HG02938 (cell line): ENCODE measurements around the gene TMEM131.
"Not testable (repeated sequence)": the region's sequence is repeated elsewhere in the genome, so short reads cannot be mapped to it uniquely, and the experiment has no call there.

ENCODE experiments used
- ATAC-seq: cut with Tn5 transposase; IDR thresholded peaks from one replicate; pipeline ENCODE4 v1.9.1; 2021; ENCODE audit warnings: mild to moderate bottlenecking, moderate library complexity; ENCODE audit not compliant: unreplicated experiment

Gene TMEM131

GRCh38 chr2:97995734-97996624, at the start of gene TMEM131:
Gene TMEM131 (minus strand): TSS chr2:97995948. CDS start chr2:97995662, 286 bp downstream.
- peak; percentile 72 for ATAC-seq

DNA sequence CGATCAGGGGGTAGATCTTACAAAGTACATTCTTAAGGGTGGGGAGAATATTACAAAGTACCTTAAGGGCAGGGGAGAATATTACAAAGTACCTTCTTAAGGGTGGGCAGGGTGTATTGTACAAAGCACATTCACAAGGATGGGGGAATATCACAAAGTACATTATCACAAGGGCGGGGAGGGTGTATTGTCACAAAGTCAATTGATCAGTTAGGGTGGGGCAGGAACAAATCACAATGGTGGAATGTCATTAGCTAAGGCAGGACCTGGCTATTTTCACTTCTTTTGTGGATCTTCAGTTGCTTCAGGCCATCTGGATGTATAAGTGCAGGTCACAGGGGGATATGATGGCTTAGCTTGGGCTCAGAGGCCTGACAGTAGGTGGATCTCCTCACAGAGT, 49.0 kb upstream of the TMEM131 start:
- ATAC-seq: not testable (repeated sequence)

GRCh38 chr2:98043101-98043500, 47.4 kb upstream of the TMEM131 start:
- no peak for ATAC-seq

DNA sequence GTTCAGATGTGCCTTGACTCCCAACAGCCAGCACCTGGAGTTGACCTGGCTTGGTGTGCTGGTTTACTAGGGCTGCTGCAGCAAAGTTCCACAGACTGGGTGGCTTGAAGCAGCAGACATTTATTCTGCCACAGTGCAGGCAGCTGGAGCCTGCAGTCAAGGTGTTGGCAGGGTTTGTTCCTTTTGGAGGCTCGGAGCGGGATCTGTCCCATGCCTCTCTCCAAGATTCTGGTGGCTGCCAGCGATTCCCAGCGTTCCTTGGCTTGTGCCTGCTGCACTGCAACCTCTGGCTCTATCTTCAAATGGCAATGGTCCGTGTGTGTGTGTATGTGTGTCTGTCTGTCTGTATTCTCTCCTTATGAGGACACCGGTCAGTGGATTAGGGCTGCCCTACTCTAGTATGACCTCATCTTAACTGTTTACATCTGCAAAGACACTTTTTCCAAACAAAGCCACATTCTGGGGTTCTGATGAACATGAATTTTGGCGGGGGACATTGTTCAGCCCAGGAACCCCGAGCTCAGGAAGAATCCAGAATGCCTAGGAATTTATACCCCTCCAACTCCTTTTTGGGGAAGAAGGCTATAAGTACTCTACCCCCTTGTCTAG, 44.7 kb upstream of the TMEM131 start:
- ATAC-seq: no peak

DNA sequence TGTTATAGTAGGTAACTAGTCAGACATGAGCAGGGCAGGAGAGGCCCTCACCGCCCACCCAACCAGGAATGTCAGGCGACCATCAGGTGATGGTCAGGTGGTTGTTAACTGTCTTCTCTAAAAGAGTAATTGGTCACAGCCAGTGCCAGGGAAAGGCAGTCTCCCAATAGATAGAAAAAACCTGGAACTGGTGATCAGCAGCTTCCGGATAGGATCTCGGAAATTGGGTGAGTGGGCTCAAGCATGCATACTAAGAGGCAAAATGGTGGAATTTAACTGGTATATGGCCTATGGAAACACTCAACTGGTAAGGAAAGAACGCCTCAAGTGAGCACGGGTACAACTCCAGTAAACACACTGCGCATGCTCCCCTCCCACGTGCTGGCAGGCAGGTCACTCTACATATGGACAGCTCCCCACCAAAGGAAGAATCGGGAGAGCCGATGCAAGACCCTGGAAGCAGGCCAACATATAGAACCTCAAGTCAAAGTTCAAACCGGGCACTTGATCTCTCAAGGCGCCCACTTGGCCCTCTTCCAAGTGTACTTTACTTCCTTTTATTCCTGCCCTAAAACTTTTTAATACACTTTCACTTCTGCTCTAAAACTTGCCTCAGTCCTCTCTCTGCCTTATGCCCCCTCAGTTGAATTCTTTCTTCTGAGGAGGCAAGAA, 43.5 kb upstream of the TMEM131 start:
- no peak for ATAC-seq

DNA sequence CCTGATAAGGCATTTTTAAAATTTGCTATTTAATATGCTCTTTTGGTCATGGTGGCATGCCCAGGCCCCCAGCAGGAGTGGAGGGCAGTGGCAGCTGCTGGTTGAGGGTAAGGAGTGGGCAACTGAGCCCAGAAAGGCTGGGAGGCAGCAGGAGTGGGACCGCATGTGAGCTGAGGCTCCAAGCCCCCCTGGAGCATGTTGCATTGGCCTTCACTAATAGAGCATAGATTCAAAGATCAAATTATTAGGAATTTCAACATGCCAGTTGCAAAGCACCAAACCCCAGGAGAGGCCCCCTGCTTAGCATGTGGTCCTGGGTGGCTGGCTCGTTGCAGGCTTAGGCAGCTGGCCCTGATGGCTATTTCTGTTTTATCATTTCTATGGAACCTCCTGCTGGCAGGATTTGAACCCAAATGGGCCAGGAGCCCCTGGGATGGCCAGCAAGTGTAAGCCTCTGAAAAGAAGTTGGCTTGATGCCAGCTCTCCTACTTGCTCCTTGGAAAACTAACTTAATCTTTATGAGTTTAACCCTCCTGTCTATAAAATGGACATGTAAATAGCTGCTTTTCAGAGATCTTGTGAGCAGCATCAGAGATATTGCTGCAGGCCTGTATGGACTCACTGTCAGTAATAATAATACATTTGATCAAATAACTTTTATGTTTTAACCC, 42.1 kb upstream of the TMEM131 start:
- ATAC-seq: no peak

DNA sequence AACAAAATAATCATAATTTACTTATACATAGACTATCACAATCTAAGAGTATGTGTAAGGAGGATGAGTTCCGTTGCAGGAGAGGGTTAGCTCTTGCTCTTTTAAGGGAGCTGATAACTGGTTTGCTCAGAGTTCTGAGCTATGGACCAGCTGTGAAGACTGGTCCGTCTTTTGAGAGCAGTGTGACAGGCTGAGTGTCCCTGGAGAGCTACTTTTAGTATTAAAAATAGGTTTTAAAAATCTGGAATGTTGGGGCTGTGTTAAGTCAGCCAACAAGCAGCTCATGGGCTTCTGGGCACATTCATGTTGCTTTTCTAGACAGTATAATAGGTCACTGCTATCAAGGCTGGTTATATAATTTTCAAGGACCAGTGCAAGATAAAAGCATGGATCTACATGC, 41.5 kb upstream of the TMEM131 start:
- ATAC-seq: no peak

- no peak for ATAC-seq
Measured at GRCh38 chr2:98036349-98037000, 40.7 kb upstream of the TMEM131 start.

GRCh38 chr2:98034745-98035144, 39.0 kb upstream of the TMEM131 start:
- ATAC-seq: no peak

- ATAC-seq: no peak
Measured at GRCh38 chr2:98032086-98032485, 36.3 kb upstream of the TMEM131 start.

DNA sequence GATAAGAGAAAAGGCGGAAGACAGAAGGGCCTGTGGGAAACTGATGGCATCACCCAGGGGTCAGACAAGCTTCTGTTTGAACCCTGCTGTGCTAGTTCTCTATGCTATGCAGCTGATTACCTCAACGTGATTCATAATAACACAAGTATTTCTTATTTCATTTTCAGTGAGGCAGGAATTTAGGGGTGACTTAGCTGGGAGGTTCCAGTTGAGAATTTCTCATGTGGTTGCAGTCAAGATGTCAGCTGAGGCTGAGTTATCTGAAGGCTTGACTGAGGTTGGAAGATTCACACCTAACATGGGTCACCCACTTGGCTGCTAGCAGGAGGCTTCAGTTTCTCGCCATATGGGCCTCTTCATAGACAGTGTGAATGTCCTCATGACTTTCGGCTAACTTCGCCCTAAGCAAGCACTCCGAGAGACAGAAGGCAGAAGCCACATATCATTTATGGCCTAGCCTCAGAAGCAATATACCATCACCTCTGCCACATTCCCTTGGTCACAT, 34.0 kb upstream of the TMEM131 start:
- ATAC-seq: no peak

DNA sequence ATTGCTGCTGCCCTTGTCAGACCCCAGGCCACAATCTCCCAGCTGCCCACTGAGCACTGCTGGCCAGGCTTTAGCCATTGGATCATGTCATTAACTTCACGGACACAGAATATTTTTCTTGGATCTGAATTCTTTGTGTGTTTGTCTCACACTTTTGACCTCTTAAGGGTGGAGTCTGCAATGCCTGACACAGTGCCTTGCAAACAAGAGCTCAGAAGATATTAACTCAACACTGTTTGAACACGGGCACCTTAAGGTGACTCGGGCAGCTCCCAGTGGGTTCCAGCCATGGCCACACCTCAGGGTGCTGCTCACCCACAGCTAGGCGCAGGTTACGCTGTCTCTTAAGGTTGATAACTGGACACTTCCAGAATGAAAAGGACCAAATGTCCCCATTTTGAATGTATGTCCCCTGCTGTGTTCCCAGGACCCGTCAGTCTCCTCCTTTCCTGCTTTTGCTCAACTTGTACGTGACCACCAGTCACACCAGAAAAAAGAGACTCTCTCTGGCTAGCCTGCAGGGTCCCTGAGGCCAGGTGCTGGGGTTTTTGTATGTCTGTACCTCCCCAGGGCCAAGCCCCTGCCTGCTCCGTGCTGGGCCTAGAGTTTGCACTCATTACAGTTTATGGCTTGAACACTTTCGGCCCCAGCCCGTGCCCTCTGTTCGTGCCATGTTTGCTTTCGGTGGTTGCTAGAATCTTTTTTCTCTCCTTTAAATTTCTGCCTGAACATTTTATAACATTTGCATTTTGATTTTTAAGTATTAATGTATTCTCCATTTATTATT, 33.4 kb upstream of the TMEM131 start:
- ATAC-seq: no peak

DNA sequence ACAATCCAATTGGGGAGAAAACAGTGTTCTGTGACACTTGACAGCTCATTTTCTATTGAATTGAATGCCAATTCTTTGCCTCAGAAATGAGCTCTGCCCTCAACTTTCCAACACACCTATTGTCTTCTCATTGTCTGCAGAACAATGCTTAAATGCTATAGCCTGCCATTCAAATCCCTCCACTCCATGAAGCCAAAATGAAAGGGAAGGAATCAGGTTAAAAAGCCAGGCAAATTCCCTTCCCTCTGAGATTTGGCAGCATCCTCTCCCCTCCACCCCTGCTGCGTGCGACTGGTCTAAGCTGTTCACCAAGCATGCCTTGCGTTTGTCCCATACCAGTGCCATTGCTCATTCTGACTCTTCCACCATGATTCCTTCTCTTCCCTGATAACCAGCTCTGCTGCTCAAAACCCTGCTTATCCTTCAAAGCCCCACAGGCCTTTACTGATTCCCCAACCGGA, 32.4 kb upstream of the TMEM131 start:
- ATAC-seq: no peak

GRCh38 chr2:98027538-98027937, 31.8 kb upstream of the TMEM131 start:
- peak; percentile 42 for ATAC-seq

DNA sequence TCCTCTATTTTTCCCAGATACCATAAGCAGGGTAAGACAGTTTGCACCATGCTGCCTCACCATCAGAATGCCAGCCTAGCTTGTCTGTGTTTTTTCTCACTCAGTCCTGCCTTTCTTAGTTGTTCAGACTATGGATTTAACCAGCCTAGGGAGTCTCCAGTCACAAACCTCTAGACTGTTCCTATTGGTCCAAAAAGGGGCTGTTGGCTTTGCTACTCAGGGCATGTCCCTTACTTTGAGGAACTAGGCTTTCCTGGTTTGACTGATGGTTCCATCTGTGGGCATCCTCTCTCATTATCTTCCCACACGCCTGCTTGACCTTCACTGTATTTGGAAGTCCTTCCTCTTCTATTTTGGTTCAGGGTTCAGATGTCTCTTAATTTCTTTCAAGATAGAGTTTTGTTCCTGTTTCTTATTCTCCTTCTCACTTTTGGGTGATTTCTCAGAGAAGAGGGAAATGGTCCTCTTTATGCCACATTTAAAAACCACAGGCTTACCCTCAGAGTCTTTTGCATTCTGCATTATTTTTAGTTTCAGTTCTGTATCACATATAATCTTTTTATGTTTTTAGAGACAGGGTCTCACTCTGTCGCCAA, 31.3 kb upstream of the TMEM131 start:
- ATAC-seq: peak; percentile 69

DNA sequence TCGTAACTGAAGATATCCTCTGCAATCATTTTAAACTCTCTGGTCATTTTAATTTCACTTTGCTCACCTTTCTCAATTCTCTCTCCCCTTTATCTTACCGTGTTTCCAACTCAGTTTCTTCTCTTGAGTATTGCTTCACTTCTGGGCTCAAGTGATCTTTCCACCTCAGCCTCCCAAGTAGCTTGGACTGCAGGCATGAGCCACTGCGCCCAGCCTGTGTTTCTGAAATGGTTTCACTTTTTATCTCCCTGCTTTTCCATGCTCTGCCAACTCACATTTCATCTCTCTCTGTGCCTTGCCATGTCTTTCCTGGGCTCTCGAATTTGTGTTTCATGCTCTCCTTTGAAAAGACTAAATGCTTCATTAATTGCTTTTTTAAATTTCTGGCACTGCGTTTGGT, 30.5 kb upstream of the TMEM131 start:
- no peak for ATAC-seq

DNA sequence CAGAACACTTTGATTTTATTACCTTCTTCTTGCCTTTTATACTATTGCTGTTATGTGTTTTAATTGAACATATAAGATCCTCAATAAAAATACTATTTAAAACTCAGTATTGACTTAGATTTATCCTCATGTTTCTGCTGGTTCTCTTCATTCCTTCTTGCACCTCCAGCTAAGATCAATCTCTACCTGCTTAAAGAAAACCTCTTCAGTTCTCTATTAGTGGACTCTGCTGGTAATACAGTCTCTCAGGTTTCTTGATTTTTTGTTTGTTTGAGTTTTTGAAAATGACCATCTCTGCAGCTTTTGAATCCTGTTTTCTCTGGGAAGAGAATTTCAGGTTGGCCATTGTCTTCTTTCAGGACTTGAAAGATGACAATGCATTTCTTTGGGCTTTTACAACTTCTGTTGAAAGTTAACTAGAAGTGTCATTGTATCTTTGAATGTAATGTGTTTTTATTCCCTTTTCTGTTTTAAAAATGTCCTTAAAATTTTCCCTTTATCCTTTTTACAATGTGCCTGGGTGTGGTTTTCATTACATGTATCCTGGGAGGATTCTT, 29.8 kb upstream of the TMEM131 start:
- no peak for ATAC-seq

GRCh38 chr2:98022067-98022466, 26.3 kb upstream of the TMEM131 start:
- ATAC-seq: not testable (repeated sequence)
